ENCODE measurements around the gene C10orf53.

Gene C10orf53

DNA sequence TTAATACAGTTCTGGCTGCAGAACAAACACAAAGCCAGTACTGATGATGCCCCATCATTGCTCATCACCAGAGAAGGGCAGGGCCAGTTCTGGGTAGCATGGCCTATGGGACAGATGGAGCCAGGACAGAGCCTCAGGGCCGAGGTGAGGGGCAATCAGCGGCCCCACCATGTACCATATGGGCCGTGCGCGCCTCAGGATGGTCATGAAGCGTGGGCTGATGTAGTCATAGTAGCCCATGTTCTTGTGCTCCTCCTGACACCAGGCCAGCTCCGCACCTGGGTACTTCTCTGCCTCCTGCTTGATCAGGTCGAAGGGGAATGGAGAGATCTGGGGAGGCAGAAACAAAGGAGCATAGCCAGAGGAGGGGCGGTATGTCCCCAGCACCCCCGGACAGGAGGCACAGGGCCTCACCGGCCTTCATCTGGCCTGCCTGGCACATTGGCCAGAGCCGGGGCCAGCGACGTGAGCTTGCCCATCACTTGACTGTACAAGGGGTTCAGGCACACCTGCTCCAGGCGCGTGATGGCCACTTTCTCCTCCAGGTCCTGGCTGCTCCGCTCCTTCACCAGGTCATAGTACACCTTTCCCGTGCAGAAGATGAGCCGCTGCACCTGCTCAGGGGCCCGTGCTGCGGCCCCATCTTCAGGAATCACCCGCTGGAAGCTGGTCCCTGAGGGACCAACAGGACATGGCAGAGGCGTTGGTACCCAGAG is 56.6 kb downstream of the C10orf53 start:
- ChIA-PET POLR2A (no interaction called here), CTCF (no interaction called here)
- no peak for DNase-seq (ENCODE audit: extremely low spot score)
- TF ChIP-seq, protein P1, sequence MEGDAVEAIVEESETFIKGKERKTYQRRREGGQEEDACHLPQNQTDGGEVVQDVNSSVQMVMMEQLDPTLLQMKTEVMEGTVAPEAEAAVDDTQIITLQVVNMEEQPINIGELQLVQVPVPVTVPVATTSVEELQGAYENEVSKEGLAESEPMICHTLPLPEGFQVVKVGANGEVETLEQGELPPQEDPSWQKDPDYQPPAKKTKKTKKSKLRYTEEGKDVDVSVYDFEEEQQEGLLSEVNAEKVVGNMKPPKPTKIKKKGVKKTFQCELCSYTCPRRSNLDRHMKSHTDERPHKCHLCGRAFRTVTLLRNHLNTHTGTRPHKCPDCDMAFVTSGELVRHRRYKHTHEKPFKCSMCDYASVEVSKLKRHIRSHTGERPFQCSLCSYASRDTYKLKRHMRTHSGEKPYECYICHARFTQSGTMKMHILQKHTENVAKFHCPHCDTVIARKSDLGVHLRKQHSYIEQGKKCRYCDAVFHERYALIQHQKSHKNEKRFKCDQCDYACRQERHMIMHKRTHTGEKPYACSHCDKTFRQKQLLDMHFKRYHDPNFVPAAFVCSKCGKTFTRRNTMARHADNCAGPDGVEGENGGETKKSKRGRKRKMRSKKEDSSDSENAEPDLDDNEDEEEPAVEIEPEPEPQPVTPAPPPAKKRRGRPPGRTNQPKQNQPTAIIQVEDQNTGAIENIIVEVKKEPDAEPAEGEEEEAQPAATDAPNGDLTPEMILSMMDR (IDR thresholded peaks at IDR 0.05; ENCODE audit: control extremely low read depth, extremely low read depth, low read depth, missing control alignments): no peak

DNA sequence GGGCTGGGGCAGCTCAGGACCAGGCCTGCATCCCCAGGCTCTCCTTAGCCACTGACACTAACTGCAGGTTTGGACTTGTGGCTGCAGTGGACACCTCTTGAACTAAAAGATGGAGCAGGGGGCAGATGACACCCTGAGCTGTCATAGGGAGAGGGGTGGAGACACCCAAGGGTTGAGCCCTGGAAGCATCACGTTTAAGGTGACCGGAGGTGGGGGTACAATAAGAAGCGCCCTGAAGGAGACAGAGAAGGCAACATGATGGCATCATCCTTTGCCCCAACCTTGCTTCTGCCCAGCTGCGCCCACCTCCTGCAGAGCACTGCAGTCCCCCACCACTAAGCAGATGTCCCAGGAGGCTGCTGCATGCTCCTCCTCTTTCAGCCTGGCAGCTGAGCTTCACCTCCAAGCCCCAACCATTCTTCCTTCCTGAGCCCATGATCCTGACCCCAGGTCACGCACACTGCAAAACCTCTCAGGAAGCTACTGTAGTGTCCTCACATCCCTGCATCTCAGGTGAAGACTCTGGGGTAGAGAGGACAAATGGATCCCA is 57.2 kb downstream of the C10orf53 start:
- ChIA-PET POLR2A (no interaction called here), CTCF (no interaction called here)
- TF ChIP-seq, protein P1 (IDR thresholded peaks at IDR 0.05; ENCODE audit: control extremely low read depth, extremely low read depth, low read depth, missing control alignments): no peak
- no peak for DNase-seq (ENCODE audit: extremely low spot score)

DNA sequence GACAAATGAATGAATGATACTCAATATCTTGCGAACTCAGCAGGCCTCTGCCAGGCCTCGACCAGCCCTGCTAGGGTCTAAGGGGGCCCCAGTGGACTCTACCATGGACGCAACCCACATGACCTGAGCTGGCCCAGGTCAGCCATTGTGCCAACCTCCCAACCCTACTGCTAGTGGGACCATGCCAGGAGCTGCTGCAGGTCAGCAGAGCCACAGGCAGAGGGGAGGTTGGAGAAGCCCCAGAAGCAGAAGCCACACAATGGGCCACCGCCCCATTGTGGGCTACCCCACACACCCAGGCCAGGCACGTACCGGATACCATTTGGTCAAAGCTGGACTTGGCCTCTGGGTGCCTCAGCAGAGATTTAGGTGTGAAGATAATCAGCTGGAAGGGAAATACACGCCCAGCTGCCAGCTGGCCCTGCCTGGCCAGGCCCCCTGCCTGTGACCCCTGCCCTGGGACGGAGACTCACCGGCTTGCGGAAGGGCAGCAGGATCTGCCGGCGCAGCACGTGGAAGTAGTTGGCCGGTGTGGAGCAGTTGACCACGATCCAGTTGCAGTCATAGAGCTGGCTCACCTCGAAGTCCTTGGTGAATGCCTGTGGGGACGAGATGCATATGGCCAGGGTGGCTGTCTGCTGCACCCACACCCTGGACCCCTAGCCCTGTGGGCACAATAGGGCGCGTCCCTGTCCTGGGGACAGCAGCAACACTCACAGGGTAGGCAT is 58.2 kb downstream of the C10orf53 start:
- DNase-seq (ENCODE audit: extremely low spot score): no peak
- ChIA-PET POLR2A (no interaction called here), CTCF (no interaction called here)
- TF ChIP-seq, protein P1 (IDR thresholded peaks at IDR 0.05; ENCODE audit: control extremely low read depth, extremely low read depth, low read depth, missing control alignments): no peak

DNA sequence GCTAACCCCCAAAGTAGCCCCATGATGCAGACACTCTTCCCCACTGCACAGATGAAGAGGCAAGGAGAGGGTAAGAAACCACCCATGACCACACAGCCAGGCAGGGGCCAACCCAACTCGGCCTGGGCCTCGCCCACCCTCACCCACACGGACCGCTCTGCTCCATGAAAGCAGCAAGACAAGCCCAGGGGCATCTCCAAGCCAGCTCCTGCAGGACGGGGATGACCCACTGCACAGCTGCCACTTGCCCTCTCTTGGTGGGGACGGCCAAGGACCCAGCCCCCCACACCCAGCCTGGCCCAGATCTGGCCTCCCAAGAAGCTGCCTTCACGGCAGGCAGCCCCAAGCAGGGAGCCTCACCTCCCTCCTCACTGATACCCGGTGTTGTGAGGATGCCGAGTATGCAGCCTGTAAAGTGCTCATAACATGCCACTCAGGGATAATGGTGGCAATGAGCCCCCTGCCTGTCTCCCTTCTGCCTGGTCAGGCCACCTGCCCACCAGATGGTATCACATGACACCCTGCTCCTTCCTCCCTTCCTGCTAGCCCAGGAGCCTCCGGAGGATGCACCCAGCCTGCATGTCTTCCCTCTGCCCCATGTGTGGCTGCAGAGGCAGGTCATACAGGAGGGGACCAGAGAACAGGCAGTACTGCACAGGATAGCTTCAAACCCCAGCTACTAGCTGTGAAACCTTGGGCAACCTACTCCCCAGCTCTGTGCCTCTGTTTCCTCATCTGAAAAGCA is 59.3 kb downstream of the C10orf53 start:
- CTCF ChIA-PET: no interaction called here
- TF ChIP-seq, protein P1 (IDR thresholded peaks at IDR 0.05; ENCODE audit: control extremely low read depth, extremely low read depth, low read depth, missing control alignments): no peak
- POLR2A ChIA-PET: no interaction called here
- no peak for DNase-seq (ENCODE audit: extremely low spot score)

DNA sequence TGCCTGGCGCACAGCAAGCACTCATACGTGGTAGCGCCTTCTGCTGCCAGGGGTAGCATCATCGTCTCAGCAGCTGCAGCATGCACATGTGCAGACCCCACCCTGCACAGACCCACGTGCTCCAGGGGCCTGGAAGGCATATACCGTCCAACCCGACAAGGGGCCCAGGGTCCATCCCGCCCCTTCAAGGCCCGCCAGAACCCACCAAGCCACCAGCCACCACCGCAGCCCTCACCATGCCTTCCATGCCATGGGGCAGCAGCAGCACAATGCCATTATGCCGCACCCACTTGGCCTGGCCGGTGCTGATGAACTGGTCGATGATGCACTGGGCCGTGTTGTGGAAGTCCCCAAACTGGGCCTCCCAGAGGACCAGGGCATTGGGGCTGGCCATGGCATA is 60.0 kb downstream of the C10orf53 start:
- ChIA-PET CTCF (no interaction called here), POLR2A (no interaction called here)
- no peak for DNase-seq (ENCODE audit: extremely low spot score)

More for the DNA sequence above, 60.0 kb downstream of the C10orf53 start:
- TF ChIP-seq, protein P1 (IDR thresholded peaks at IDR 0.05; ENCODE audit: control extremely low read depth, extremely low read depth, low read depth, missing control alignments): no peak

Data from GM10248 (cell line).